Measurements from ENCODE around the gene KRTAP10-1.

KRTAP10-1 gene

DNA sequence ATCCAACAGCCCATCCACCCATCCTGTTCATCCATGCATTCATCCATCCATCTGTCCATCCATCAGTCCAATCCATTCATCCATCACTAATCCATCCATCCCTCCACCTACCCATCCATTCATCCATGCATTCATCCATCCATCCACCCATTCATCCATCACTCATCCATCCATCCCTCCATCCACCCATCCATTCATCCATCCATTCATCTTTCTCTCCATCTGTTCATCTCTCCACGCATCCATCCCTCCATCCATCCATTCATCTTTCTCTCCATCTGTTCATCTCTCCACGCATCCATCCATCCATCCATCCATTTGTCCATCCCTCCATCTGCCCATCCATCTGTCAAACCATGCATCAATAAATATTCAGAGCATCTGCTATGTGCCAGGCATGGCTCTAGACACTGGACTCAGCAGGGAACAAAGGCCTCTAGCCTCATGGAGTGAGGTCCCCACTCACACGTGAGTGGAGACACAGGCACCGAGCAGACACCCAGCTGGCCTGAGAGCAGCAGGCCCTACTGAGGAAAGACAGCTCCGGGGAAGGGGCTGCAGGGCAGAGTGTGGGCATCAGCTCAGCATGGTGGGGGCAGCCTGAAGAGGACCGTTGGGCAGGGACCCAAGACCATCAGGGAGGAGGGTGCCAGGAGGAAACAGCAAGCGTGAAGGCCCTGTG lies 9.6 kb downstream of the KRTAP10-1 start:
- no peak for DNase-seq (ENCODE audit: extremely low read depth in 1 of 2, low read depth in 1 of 2)

- no peak for DNase-seq (ENCODE audit: extremely low read depth in 1 of 2, low read depth in 1 of 2)
Observed at GRCh38 chr21:44529503-44530125, 10.4 kb downstream of the KRTAP10-1 start.

DNA sequence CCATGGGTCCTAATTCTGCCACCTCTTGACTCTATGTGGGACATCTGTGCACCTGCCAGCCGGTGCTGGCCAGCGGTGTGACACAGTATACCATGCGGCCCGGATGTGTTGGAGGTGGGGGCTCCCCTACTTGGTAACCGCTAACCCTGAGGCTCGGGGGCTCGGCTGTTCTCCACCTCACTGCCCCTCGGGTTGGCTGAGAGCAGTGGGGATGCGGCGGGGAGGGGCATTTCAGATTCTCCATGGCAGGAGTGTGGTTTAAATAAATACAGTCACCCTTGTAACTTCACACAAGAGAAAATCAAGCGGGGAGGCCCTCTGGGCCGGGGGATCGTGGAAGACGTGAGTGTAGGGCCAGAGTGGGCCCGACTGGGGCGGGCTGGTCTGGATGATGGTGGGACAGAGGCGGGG lies 11.0 kb downstream of the KRTAP10-1 start:
- no peak for DNase-seq (ENCODE audit: extremely low read depth in 1 of 2, low read depth in 1 of 2)

DNA sequence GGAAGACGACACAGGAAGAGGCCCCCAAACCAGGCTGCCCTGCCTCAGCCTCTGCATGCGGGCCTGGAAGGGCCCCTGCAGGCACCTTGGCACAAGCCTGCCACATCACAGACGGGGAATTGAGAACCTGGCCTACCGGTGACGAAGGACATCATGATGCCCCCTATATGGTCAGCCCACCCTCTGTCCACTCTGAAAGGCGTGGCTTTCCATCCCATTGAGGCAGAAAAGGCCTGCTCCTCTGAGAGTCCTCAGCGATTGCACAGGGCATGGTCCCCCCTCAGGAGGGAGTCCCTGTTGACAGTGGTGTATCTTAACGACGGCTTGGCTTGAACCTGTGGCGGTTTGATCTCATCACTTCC lies 11.4 kb downstream of the KRTAP10-1 start:
- no peak for DNase-seq (ENCODE audit: extremely low read depth in 1 of 2, low read depth in 1 of 2)

GRCh38 chr21:44527983-44528633 lies 11.9 kb downstream of the KRTAP10-1 start:
- DNase-seq (ENCODE audit: extremely low read depth in 1 of 2, low read depth in 1 of 2), result no peak

- no peak for DNase-seq (ENCODE audit: extremely low read depth in 1 of 2, low read depth in 1 of 2)
Observed at GRCh38 chr21:44527156-44527982, 12.6 kb downstream of the KRTAP10-1 start.

GRCh38 chr21:44526096-44526997 lies 13.6 kb downstream of the KRTAP10-1 start:
- DNase-seq (ENCODE audit: extremely low read depth in 1 of 2, low read depth in 1 of 2), result no peak

DNA sequence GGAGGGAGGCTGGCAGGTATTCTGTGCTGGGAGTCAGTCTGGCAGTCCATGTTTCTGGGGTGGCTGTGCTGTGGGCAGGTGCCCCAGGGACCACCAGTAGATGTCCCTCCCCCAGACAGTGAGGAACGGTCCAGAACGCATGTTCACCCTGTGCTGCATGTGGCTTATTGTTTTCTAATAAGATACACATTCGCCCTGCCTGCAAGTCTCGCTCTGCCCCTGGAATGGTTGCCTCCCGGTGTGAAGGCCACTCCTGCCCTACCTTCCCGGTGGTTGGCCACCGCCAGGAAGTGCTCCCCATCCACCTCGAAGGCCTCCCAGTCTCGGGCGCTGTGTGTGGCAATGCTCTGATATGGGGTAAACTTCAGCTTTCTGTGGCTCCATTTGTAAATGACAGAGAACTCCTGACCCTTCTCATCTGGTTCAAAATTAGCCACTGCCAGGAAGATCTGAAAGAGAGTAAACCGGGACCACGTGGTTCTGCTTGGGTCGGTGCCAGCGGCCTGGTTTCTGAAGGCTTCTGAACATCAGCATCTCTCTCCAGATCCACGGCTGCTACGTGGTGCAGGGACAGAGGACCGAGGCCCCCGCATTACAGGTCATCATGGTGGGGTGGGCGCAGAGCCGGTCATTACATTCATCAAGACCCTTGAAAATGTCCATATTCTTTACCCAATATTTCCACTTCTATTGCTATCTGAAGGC lies 14.5 kb downstream of the KRTAP10-1 start:
- DNase-seq (ENCODE audit: extremely low read depth in 1 of 2, low read depth in 1 of 2), result no peak

GRCh38 chr21:44524414-44525371 lies 15.3 kb downstream of the KRTAP10-1 start:
- DNase-seq (ENCODE audit: extremely low read depth in 1 of 2, low read depth in 1 of 2), result no peak

DNA sequence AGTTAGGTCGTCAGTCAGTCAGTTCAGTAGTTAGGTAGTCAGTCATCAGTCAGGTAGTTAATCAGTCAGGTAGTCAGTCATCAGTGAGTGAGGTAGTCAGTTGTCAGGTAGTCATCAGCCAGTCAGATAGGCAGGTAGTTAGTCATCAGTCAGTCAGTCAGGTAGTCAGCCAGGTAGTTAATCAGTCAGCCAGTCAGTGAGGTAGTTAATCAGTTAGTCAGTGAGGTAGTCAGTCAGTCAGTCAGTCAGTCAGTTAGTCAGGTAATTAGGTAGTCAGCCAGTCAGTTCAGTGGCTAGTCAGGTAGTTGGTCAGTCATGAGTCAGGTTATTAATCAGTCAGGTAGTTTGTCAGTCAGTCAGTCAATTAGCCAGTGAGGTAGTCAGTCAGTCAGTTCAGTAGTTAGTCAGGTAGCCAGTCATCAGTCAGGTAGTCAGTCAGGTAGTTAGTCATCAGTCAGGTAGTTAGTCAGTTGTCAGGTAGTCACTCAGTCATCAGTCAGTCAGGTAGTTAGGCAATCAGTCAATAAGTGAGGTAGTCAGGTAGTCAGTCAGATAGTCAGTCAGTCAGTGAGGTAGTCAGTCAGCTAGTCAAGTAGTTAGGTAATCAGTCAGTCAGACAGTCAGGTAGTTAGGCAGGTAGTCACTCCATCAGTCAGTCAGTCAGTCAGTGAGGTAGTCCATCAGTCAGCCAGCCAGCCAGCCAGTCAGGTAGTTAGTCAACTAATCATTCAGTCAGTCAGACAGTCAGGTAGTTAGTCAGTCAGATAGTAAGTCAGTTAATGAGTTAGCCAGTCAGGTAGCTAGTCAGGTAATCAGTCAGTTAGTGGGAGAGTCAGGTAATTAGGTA lies 16.2 kb downstream of the KRTAP10-1 start:
- no peak for DNase-seq (ENCODE audit: extremely low read depth in 1 of 2, low read depth in 1 of 2)

DNA sequence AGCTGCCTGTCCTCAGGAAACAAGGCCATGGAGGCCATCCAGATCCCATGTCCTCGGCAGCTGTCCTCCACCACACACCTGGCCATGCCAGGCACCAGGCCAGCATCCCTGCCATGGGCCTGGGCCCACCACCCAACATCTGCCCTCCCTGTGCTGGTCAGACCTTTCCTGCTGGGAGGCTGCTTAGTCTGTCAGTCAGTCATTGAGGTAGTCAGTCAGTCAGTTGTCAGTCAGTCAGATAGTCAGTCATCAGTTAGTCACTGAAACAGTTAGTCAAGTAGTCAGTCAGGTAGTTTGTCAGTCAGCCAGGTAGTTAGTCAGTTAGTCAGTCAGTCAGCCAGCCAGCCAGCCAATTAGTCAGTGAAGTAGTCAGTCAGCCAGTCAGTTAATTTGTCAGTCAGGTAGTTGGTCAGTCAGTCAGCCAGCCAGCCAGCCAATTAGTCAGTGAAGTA lies 17.2 kb downstream of the KRTAP10-1 start:
- no peak for DNase-seq (ENCODE audit: extremely low read depth in 1 of 2, low read depth in 1 of 2)

DNA sequence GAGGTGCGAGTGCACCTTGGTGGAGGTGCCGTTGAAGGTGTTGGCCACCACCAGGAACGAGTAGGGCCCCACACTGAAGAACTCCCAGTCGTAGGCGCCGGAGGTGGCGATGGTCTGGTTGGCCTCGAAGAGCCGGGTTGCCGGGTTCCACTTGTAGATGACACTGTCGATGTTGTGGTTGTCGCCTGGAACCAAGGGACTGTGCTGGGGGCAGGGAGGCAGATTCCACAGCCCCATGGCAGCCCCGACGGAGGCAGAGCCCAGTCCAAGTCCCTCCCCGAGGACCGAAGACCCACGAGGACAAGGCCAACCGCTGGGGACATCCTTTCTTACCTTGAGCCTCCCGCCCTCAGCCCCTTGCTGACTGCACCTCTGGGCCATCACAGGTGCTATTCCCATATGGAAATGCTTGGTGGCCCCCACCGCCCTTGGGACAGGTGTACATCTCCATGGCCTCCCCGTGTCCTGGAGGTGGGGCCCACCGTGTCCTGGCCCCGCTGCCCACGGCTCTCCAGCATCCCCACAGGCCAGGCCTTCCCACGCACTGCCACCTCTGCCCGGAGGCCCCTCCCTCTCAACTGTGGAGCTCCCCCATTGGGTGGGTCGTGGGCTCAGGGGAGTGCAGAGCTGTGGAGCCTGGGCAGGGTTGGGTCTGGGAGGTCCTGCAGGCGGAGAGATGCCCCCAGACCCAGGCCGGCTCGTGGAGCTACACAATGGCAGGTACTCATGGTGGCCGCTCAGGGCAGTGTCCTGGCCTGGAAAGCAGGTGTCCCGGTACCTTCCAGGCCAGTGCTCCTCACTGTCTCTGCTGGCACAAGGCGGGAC lies 17.9 kb downstream of the KRTAP10-1 start:
- DNase-seq (ENCODE audit: extremely low read depth in 1 of 2, low read depth in 1 of 2), result no peak

GRCh38 chr21:44521301-44521927 lies 18.6 kb downstream of the KRTAP10-1 start:
- no peak for DNase-seq (ENCODE audit: extremely low read depth in 1 of 2, low read depth in 1 of 2)

DNA sequence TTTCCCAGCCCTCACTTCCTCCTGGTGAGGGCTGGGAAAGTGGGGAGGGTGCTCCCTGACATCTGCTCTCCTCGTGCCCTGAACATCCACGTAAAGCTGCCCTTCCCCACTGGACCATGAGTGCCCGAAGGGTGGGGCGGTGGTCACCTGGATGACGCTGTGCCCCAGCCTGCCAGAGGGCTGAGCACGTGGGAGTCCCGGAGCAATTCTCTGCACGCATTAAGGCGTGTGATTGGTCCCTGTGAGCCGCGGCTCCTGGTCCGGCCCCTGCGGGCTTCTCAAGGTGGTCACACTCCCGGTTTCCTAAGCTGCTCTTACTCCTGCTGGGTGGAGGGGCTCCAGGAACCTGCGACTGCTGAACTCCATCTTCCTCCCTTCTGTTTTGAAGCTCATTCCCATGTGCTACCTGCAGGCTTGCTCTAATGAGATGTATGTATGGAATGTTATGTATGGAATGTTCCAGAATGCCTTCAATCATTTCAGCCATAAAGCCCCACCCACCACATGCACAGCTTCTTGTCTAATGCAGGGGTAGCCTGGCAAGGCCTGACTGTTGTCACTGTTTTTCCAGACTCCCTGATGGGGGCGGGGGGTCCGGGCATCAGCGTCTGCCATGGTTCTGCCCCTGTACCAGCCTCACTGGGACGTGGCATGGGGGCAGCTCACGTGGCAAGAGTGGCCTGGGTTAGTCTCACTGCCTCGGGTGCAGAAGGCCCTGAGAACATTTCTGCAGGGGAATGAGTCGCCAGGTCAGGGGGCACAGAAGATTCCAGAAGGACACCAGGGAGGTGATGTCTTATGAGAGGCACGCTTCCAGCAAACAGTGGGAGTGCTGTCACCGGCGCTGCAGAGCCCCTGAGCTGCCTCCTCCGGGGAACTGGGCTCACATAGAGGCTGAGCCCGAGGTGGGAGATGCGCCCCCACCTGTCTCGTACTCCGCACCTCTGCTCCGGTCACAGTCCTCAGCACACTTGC lies 19.4 kb downstream of the KRTAP10-1 start:
- DNase-seq (ENCODE audit: extremely low read depth in 1 of 2, low read depth in 1 of 2), result no peak
